LNCaP clone FGC (cell line): ENCODE data around the gene SEC61A2.

Experiments used
- DNase-seq: peaks from one replicate; pipeline ENCODE4 v3.0.0-alpha.2; 2011; ENCODE audit warnings: low read depth
- H3K4me3 ChIP-seq: 2 replicates; pipeline ENCODE4 v1.5.1; 2011; ENCODE audit warnings: mild to moderate bottlenecking, low read depth, low read length, control low read depth
- TF ChIP-seq, protein P1 (sequence below): IDR thresholded peaks from 2 replicates; pipeline ENCODE4 v1.5.1; 2012; ENCODE audit warnings: mild to moderate bottlenecking; ENCODE audit not compliant: control insufficient read depth, insufficient read depth; ENCODE audit errors: extremely low read depth

Gene SEC61A2

DNA sequence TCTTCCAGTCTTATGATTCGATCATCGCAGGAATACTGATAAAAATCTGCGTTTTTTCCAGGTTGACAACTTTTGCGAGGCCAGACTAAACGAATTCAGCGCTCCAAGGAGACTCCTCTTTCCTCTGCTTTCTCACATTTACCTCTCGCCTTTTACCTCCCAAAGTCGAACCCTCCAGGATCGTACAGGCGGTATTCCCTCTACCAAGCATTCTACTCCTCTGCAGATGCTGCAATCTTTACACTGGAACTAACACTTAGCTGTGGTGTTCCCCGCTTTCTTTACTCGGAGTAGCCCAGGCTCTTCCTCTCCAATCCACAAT lies 65.8 kb downstream of the SEC61A2 start:
- TF ChIP-seq, protein P1, sequence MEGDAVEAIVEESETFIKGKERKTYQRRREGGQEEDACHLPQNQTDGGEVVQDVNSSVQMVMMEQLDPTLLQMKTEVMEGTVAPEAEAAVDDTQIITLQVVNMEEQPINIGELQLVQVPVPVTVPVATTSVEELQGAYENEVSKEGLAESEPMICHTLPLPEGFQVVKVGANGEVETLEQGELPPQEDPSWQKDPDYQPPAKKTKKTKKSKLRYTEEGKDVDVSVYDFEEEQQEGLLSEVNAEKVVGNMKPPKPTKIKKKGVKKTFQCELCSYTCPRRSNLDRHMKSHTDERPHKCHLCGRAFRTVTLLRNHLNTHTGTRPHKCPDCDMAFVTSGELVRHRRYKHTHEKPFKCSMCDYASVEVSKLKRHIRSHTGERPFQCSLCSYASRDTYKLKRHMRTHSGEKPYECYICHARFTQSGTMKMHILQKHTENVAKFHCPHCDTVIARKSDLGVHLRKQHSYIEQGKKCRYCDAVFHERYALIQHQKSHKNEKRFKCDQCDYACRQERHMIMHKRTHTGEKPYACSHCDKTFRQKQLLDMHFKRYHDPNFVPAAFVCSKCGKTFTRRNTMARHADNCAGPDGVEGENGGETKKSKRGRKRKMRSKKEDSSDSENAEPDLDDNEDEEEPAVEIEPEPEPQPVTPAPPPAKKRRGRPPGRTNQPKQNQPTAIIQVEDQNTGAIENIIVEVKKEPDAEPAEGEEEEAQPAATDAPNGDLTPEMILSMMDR = no peak
- H3K4me3 ChIP-seq = peak overlapping the region; percentile 87
- no peak for DNase-seq

DNA sequence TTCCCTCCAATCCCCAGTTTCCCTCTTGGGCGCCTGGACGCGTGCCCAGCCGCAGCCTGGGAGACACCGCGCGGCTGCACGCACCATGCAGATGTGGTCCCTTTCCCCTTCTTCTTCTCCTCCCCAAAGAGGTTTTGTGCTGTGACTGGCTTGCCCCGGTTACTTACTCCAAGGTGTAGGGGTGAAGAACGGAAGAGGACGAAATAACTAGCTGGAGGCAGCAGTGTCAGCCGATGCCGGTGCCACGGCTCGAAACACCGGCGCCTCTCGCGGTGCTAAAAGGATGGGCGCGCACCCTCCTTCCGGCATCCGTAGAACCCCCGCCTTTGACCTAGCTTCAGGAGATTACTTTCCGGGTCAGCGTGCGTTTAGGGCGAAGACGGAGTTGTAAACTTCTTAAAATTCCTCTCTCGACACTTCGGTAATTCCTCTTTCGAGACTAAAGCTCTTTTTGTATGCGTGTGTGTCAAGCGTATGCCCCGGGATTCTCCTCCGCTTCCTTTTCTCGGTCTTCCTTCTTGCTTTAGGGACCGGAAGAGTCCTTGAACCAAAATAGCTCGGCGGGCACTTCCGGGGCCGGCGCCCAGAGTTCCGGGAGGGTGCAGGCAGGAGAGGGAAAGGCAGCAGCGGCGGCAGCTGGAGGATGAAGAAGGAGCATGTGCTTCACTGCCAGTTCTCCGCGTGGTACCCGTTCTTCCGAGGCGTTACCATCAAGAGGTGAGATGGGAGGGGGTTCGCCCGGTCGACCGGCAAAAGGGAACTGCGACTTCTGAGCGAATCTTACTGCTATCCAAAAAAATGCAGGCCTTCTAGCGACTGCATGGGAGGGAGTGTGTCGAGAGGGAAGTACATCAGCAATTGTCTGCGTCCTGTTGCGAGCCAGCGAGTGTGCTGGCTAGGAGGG lies 66.4 kb downstream of the SEC61A2 start, which contains the start of the genes CDC123 and NUDT5:
CDC123 (plus strand) TSS at position 586 of the 904 bp plus-strand sequence; CDS start at position 644, 58 bp downstream.
NUDT5 (minus strand) TSS at position 289 of the 904 bp plus-strand sequence. CDS start 9,600 bp downstream, outside the sequence.
- DNase-seq = peak; percentile 68
- TF ChIP-seq, protein P1 = no peak
- peak within 1 kb of the TSS; percentile 87 for H3K4me3 ChIP-seq

DNA sequence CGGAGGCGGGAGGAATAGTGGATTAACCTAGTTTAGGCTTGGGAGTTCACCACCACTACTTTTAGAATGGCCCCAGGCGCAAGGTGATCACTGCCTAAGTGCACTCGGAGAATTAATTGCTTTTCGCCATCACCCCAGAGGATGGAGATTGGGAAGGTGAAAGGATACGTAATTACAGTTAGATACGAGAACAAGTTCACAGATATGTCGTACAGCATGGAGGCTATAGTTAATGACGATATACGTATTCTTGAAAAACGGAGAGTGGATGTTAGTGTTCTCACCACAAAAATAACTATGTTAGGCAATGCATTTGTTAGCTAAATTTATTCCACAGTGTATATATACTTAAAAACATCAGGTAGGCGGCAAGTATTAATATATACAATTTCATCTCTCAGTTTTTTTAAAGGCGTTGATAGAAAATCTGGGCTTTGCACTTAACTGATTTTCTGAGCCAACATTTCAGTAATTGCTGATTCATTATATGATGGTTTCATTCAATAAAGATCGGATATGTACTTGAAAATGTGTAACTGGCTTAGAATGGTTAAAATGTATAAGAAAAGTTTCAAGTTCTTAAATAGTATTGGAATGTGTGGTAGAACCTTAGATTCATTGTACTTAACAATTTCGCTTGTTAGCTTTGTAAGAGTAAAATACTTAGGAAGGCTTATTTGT lies 67.2 kb downstream of the SEC61A2 start:
- TF ChIP-seq, protein P1 = no peak
- no peak for DNase-seq
- H3K4me3 ChIP-seq = peak overlapping the region; percentile 87

DNA sequence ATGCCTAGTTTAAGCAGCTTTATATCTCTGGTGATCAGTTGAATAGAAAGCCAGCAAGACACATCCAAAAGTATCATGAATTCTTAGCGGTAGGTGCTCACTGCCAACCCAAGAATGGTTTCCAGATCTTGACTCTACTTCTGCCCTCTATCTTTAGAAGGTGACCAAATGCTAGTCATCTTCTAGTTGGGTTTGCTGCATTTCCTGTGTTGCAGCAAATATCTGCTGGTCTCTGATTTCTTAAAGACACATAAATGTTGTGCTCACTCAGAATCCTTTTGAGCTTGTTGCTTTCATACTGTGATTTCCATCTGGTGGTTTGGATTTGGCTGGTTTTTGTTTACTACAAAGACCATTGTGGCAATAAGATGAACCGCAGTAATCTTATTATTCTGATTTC lies 68.7 kb downstream of the SEC61A2 start:
- TF ChIP-seq, protein P1 = no peak
- no peak overlapping the region for H3K4me3 ChIP-seq
- no peak for DNase-seq

DNA sequence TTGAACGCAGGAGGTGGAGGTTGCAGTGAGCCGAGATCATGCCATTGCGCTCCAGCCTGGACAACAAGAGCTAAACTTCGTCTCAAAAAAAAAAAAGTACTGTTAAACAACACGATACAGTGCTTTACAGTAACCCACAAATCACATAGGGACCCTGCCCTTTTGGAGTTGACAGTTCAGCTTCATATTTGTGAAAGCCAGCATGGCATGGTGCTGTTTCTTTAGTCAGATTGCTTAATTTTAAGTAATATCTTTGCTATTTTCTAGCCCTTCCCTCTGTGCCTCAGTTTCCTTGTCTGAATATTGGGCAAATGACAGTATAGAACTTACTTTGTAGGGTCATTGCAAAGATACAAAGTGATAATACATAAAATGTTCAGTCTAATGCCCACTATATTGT lies 71.4 kb downstream of the SEC61A2 start:
- TF ChIP-seq, protein P1 = no peak
- no peak for DNase-seq
- no peak overlapping the region for H3K4me3 ChIP-seq

DNA sequence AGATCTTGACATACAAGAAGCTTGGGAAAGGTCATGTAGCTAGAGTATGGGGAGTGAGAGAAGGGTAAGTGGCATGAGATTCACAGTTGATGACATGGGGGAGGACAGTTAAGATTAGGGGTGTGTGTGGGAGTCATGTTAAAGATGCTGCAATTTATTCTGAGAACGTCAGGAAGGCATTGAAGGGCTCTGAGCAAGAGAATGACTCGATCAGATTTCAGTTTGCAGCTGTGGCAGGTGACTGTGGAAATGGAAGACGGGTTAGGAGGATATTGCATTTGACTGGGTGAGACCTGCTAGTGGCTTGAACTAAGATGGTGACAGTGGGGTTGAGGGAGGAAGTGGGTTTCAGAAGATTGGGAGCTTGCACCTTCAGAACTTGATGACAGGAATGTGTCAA lies 72.1 kb downstream of the SEC61A2 start:
- DNase-seq = no peak
- H3K4me3 ChIP-seq = no peak overlapping the region
- TF ChIP-seq, protein P1 = no peak
